HCT116 (cell line): ENCODE results near the gene PIK3R6. TPM values are rescaled to one million over a fixed set of nuclear protein-coding genes. Genes with fewer than 3 reads are reported as not detected.

ENCODE experiments used
- ATAC-seq: fragments of 200-7000 bp; cut with Tn5 transposase; 2 replicates; pipeline ENCODE4 v1.9.1; 2020; ENCODE audit warnings: mild to moderate bottlenecking, moderate library complexity
- BruUV-seq: library from RNA; stranded (reverse); fragments of 400-500 nt; replicated peaks from 2 replicates; lab custom pipeline; 2021; lab: Mats Ljungman, UMichigan
- CTCF ChIA-PET: fragments of 300-600 bp; sonication (Branson Sonifier 250); formaldehyde crosslinking; loops from one replicate; lab custom pipeline; 2021; ENCODE audit warnings: antibody characterized with exemption; lab: Charles Lee
- POLR2A ChIA-PET: fragments of 300-600, 350-600 bp; sonication (Branson Sonifier 250); formaldehyde crosslinking; loops from one replicate; lab custom pipeline; 2021; ENCODE audit warnings: antibody characterized with exemption; lab: Charles Lee
- RAD21 ChIA-PET, 2 experiments: fragments of 300-600 bp; sonication (Branson Sonifier 250); formaldehyde crosslinking; loops; one replicate each; lab custom pipeline; 2023; ENCODE audit warnings: low total read pairs in 2 of 2; ENCODE audit not compliant: uncharacterized antibody in 2 of 2, unreplicated experiment in 2 of 2, low non-redundant PET in 1 of 2; lab: Charles Lee
- DNase-seq: peaks from one replicate; pipeline ENCODE4 v3.0.0-alpha.2; 2010; ENCODE audit warnings: low read depth, low spot score
- H2AFZ ChIP-seq: fragments of 200-600 bp; shearing (Covaris generic), sonication (generic); 2 replicates; pipeline ENCODE4 v1.6.1; 2017; ENCODE audit warnings: low read depth, mixed run types, mixed read lengths, antibody characterized with exemption, low read length; ENCODE audit not compliant: poor library complexity, severe bottlenecking
- H3K27ac ChIP-seq: 2 replicates; pipeline ENCODE4 v1.5.1; 2012; ENCODE audit warnings: low read depth, low read length
- H3K27me3 ChIP-seq: fragments of 200-600 bp; sonication (generic); 2 replicates; pipeline ENCODE4 v1.6.1; 2016; ENCODE audit warnings: mixed run types, low read length, mixed read lengths; ENCODE audit not compliant: insufficient read depth
- H3K36me3 ChIP-seq, 2 experiments: fragments of 200-500 bp in 1 of 2; fragments of 200-600 bp in 1 of 2; sonication (Bioruptor generic) in 1 of 2; sonication (generic) in 1 of 2; 2 replicates each; pipeline versions ENCODE4 v1.5.1 to v1.6.1; 2014 to 2016; ENCODE audit warnings: low read length in 2 of 2, inconsistent platforms in 1 of 2, mixed read lengths in 1 of 2, mixed run types in 1 of 2; ENCODE audit not compliant: insufficient read depth in 2 of 2, control insufficient read depth in 1 of 2
- H3K4me1 ChIP-seq, 2 experiments: fragments of 200-600 bp in 1 of 2; sonication (generic) in 1 of 2; 2 replicates each; pipeline versions ENCODE4 v1.5.1 to v1.6.1; 2012 to 2017; ENCODE audit warnings: low read length in 2 of 2, inconsistent platforms in 1 of 2, mild to moderate bottlenecking in 1 of 2, mixed read lengths in 1 of 2, mixed run types in 1 of 2, moderate library complexity in 1 of 2; ENCODE audit not compliant: insufficient read depth in 2 of 2, control insufficient read depth in 1 of 2
- H3K4me2 ChIP-seq: fragments of 200-600 bp; sonication (generic); 2 replicates; pipeline ENCODE4 v1.6.1; 2017; ENCODE audit warnings: mixed run types, low read length, mixed read lengths
- H3K4me3 ChIP-seq, 2 experiments: fragments of 200-600 bp in 1 of 2; sonication (generic) in 1 of 2; replicated peaks in 1 of 2; 2 replicates each; pipeline ENCODE4 v1.5.1; 2011 to 2016; ENCODE audit warnings: low read length in 2 of 2, control low read depth in 1 of 2, low read depth in 1 of 2, mild to moderate bottlenecking in 1 of 2, mixed read lengths in 1 of 2, mixed run types in 1 of 2
- H3K79me2 ChIP-seq: fragments of 200-600 bp; sonication (generic); 2 replicates; pipeline ENCODE4 v1.6.1; 2017; ENCODE audit warnings: mild to moderate bottlenecking, mixed run types, low read length, moderate library complexity, mixed read lengths; ENCODE audit not compliant: insufficient read depth
- H3K9ac ChIP-seq: fragments of 200-600 bp; sonication (generic); 2 replicates; pipeline ENCODE4 v1.6.1; 2016; ENCODE audit warnings: low read length, mixed read lengths
- H3K9me2 ChIP-seq: fragments of 200-600 bp; sonication (generic), shearing (Covaris generic); 2 replicates; pipeline ENCODE4 v1.6.1; 2017; ENCODE audit warnings: mixed run types, mild to moderate bottlenecking, moderate library complexity; ENCODE audit not compliant: insufficient read depth
- H3K9me3 ChIP-seq, 2 experiments: fragments of 200-500 bp in 1 of 2; fragments of 200-600 bp in 1 of 2; sonication (Bioruptor generic) in 1 of 2; sonication (generic) in 1 of 2; 2 replicates each; pipeline ENCODE4 v1.6.1; 2014 to 2017; ENCODE audit warnings: low read length in 2 of 2, mixed read lengths in 2 of 2, inconsistent platforms in 1 of 2, low read depth in 1 of 2, mild to moderate bottlenecking in 1 of 2, mixed run types in 1 of 2, moderate library complexity in 1 of 2; ENCODE audit not compliant: control insufficient read depth in 1 of 2, insufficient read depth in 1 of 2
- H4K20me1 ChIP-seq: fragments of 200-600 bp; sonication (generic), shearing (Covaris generic); 2 replicates; pipeline ENCODE4 v1.6.1; 2017; ENCODE audit warnings: mixed run types, mild to moderate bottlenecking, moderate library complexity; ENCODE audit not compliant: insufficient read depth
- CBX3 ChIP-seq: IDR thresholded peaks from 2 replicates; pipeline ENCODE4 v1.6.1; 2012; ENCODE audit warnings: low read depth
- CEBPB ChIP-seq: IDR thresholded peaks from 2 replicates; pipeline ENCODE4 v1.6.1; 2012; ENCODE audit warnings: low read depth
- EGR1 ChIP-seq: IDR thresholded peaks from 2 replicates; pipeline ENCODE4 v1.6.1; 2012; ENCODE audit warnings: low read depth
- EZH2phosphoT487 ChIP-seq: fragments of 200-600 bp; IDR thresholded peaks from 2 replicates; pipeline ENCODE4 v1.6.1; 2018; ENCODE audit warnings: antibody characterized with exemption, borderline replicate concordance
- FOSL1 ChIP-seq: IDR thresholded peaks from 2 replicates; pipeline ENCODE4 v1.6.1; 2012; ENCODE audit warnings: low read depth
- JUND ChIP-seq: IDR thresholded peaks from 2 replicates; pipeline ENCODE4 v1.6.1; 2012
- POLR2A ChIP-seq: IDR thresholded peaks from 2 replicates; pipeline ENCODE4 v1.7.0; 2011; ENCODE audit warnings: borderline replicate concordance; ENCODE audit not compliant: insufficient read depth, insufficient read length; ENCODE audit errors: extremely low read depth
- POLR2AphosphoS5 ChIP-seq: IDR thresholded peaks from 2 replicates; pipeline ENCODE4 v1.6.1; 2011; ENCODE audit warnings: mild to moderate bottlenecking, low read depth, low read length, moderate library complexity
- RAD21 ChIP-seq: IDR thresholded peaks from 2 replicates; pipeline ENCODE4 v1.6.1; 2012; ENCODE audit warnings: low read depth, mild to moderate bottlenecking
- SP1 ChIP-seq: IDR thresholded peaks from 2 replicates; pipeline ENCODE4 v1.6.1; 2012; ENCODE audit warnings: low read depth
- TCF7L2 ChIP-seq: IDR thresholded peaks from 2 replicates; pipeline ENCODE4 v1.7.0; 2011; ENCODE audit warnings: borderline replicate concordance, inconsistent platforms; ENCODE audit not compliant: insufficient read depth, insufficient read length; ENCODE audit errors: extremely low read depth
- ZFX ChIP-seq: fragments of 450-650 bp; IDR thresholded peaks from 2 replicates; pipeline ENCODE4 v1.6.1; 2017
- ZNF274 ChIP-seq: fragments of 200-500 bp; sonication (Bioruptor generic); IDR thresholded peaks from 2 replicates; pipeline ENCODE4 v1.6.1; 2014; ENCODE audit warnings: mild to moderate bottlenecking, low read depth, low read length, inconsistent platforms
- intact Hi-C: fragments of 100-400 bp; cut with micrococcal nuclease; formaldehyde crosslinking; loops from 2 replicates; pipeline ENCODE4 v1.10.0; 2022
- total RNA-seq: library from RNA; stranded (reverse); gene quantifications from one replicate; pipeline ENCODE4 v1.2.1, GENCODE V29; 2021; ENCODE audit not compliant: unreplicated experiment
- TF ChIP-seq, protein P1 (sequence below): IDR thresholded peaks from 2 replicates; pipeline ENCODE4 v1.6.1; 2012
- TF ChIP-seq, protein P2 (sequence below): IDR thresholded peaks from 2 replicates; pipeline ENCODE4 v1.6.1; 2012; ENCODE audit warnings: low read depth
- TF ChIP-seq, protein P3 (sequence below): IDR thresholded peaks from 2 replicates; pipeline ENCODE4 v1.6.1; 2012
- TF ChIP-seq, protein P4 (sequence below), 3 experiments: fragments of 200-600 bp in 1 of 3; sonication (generic) in 1 of 3; IDR thresholded peaks in 2 of 3; conservative IDR thresholded peaks in 1 of 3; 2 replicates each; pipeline ENCODE4 v1.5.1; 2012 to 2017; ENCODE audit warnings: low read depth in 2 of 3, low read length in 2 of 3, antibody characterized with exemption in 1 of 3, borderline replicate concordance in 1 of 3, control low read depth in 1 of 3, mild to moderate bottlenecking in 1 of 3, mixed read lengths in 1 of 3, mixed run types in 1 of 3, moderate library complexity in 1 of 3; ENCODE audit not compliant: insufficient read depth in 1 of 3

The PIK3R6 gene
- total RNA-seq, 1 experiment from 2014 or later = 0.07 TPM

DNA sequence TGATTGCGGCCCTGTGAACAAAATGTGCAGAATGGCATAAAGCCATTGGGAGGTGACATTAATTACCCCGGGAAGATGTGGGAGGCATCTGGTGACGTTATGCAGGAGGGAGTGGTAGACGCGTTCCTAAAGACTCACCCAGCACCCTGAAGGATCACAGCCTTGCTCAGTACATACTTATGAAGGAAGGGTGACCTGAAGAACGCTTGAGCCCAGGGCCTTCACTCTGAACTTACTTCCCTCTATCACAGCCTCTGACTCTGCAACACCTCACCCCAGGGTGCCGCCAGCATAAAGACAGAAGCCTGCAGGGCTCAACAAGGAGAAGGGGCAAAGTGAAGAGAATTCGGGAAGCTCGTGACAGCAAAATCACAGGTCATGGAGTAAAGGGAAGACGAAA lies 77.7 kb downstream of the PIK3R6 start:
- Histone ChIP-seq H2AFZ (no peak overlapping the region), H4K20me1 (no peaks in the 10 kb centered on the region), H3K79me2 (no peaks in the 10 kb centered on the region), H3K9ac (no peak overlapping the region)
- no peak for ATAC-seq
- POLR2A ChIA-PET = interaction anchor here (0.6 kb wide), 1 partner anchor 824 kb away, joined by 3 read pairs; no protein-coding TSS in a partner anchor
- TF ChIP-seq EZH2phosphoT487 = no peak
- no peak for TF ChIP-seq ZNF274
- no peak for TF ChIP-seq POLR2A
- TF ChIP-seq, protein P1, sequence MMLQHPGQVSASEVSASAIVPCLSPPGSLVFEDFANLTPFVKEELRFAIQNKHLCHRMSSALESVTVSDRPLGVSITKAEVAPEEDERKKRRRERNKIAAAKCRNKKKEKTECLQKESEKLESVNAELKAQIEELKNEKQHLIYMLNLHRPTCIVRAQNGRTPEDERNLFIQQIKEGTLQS = no peak
- TF ChIP-seq RAD21 = no peak
- TF ChIP-seq POLR2AphosphoS5 = no peak
- TF ChIP-seq SP1 = no peak
- TF ChIP-seq, protein P2, sequence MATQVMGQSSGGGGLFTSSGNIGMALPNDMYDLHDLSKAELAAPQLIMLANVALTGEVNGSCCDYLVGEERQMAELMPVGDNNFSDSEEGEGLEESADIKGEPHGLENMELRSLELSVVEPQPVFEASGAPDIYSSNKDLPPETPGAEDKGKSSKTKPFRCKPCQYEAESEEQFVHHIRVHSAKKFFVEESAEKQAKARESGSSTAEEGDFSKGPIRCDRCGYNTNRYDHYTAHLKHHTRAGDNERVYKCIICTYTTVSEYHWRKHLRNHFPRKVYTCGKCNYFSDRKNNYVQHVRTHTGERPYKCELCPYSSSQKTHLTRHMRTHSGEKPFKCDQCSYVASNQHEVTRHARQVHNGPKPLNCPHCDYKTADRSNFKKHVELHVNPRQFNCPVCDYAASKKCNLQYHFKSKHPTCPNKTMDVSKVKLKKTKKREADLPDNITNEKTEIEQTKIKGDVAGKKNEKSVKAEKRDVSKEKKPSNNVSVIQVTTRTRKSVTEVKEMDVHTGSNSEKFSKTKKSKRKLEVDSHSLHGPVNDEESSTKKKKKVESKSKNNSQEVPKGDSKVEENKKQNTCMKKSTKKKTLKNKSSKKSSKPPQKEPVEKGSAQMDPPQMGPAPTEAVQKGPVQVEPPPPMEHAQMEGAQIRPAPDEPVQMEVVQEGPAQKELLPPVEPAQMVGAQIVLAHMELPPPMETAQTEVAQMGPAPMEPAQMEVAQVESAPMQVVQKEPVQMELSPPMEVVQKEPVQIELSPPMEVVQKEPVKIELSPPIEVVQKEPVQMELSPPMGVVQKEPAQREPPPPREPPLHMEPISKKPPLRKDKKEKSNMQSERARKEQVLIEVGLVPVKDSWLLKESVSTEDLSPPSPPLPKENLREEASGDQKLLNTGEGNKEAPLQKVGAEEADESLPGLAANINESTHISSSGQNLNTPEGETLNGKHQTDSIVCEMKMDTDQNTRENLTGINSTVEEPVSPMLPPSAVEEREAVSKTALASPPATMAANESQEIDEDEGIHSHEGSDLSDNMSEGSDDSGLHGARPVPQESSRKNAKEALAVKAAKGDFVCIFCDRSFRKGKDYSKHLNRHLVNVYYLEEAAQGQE = no peak
- TF ChIP-seq CEBPB = no peak
- TF ChIP-seq TCF7L2 = no peak
- TF ChIP-seq FOSL1 = no peak
- no peak for TF ChIP-seq EGR1
- TF ChIP-seq, protein P3, sequence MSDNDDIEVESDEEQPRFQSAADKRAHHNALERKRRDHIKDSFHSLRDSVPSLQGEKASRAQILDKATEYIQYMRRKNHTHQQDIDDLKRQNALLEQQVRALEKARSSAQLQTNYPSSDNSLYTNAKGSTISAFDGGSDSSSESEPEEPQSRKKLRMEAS = no peak
- TF ChIP-seq ZFX = no peak
- TF ChIP-seq JUND = no peak
- TF ChIP-seq CBX3 = no peak
- TF ChIP-seq, protein P4, sequence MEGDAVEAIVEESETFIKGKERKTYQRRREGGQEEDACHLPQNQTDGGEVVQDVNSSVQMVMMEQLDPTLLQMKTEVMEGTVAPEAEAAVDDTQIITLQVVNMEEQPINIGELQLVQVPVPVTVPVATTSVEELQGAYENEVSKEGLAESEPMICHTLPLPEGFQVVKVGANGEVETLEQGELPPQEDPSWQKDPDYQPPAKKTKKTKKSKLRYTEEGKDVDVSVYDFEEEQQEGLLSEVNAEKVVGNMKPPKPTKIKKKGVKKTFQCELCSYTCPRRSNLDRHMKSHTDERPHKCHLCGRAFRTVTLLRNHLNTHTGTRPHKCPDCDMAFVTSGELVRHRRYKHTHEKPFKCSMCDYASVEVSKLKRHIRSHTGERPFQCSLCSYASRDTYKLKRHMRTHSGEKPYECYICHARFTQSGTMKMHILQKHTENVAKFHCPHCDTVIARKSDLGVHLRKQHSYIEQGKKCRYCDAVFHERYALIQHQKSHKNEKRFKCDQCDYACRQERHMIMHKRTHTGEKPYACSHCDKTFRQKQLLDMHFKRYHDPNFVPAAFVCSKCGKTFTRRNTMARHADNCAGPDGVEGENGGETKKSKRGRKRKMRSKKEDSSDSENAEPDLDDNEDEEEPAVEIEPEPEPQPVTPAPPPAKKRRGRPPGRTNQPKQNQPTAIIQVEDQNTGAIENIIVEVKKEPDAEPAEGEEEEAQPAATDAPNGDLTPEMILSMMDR (IDR thresholded peaks at IDR 0.05 in 2 of 3, conservative IDR thresholded peaks at IDR 0.05 in 1 of 3; ENCODE audit: borderline replicate concordance in 1 of 3, insufficient read depth in 1 of 3, low read depth in 2 of 3, low read length in 2 of 3) = no peak
- TF ChIP-seq, all 23 proteins: peak for 0
- Histone ChIP-seq H3K9me3 (peaks cover 6 to 9% of the 10 kb centered on the region in 2 experiments; a peak in 3 of 4 replicates), H3K27ac (no peak overlapping the region), H3K27me3 (no peaks in the 10 kb centered on the region), H3K4me3 (no peak overlapping the region), H3K36me3 (no peaks in the 10 kb centered on the region), H3K9me2 (no peaks in the 10 kb centered on the region), H3K4me1 (peaks cover 0 to 3% of the 10 kb centered on the region in 2 experiments; a peak in 1 of 4 replicates), H3K4me2 (no peak overlapping the region)
- RAD21 ChIA-PET = no interaction called here
- no TSS peak for BruUV-seq
- DNase-seq = no peak
- CTCF ChIA-PET = interaction anchor here (0.8 kb wide), 1 partner anchor 406 kb away, joined by 3 read pairs; no protein-coding TSS in a partner anchor
- intact Hi-C loops = loop anchor here (5.0 kb wide), 1 partner anchor 727 kb away; no protein-coding TSS in a partner anchor
